ENCODE data around the gene DEGS2. TPM values are rescaled to one million over a fixed set of nuclear protein-coding genes. Genes with fewer than 3 reads are reported as not detected.

The DEGS2 gene
- total RNA-seq, 1 donor from 2014 or later = 0.06 TPM

DNA sequence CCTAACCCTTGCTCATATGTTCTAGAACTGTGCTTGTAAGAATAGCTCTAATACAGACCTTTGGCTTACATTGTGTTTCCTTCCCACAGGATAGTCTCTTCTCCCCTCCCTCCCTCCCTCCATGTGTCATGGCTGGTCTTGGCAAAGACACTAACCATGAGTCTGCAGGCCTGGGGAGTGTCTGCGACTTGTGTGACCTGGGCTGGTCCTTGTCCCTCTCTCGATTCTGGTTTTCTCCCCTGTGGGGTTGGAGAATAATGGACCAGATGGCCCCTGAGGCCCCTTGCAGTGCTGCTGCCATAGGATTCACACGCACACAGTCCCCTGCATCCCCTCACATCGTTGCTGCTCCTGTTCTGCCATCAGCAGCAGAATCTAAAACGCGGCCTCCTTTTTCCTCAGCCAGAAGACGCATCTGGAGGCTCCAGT is 30.3 kb downstream of the DEGS2 start:
- DNase-seq (ENCODE audit: low read depth) = no peak
- TF ChIP-seq, protein P1, sequence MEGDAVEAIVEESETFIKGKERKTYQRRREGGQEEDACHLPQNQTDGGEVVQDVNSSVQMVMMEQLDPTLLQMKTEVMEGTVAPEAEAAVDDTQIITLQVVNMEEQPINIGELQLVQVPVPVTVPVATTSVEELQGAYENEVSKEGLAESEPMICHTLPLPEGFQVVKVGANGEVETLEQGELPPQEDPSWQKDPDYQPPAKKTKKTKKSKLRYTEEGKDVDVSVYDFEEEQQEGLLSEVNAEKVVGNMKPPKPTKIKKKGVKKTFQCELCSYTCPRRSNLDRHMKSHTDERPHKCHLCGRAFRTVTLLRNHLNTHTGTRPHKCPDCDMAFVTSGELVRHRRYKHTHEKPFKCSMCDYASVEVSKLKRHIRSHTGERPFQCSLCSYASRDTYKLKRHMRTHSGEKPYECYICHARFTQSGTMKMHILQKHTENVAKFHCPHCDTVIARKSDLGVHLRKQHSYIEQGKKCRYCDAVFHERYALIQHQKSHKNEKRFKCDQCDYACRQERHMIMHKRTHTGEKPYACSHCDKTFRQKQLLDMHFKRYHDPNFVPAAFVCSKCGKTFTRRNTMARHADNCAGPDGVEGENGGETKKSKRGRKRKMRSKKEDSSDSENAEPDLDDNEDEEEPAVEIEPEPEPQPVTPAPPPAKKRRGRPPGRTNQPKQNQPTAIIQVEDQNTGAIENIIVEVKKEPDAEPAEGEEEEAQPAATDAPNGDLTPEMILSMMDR (conservative IDR thresholded peaks at IDR 0.05; ENCODE audit: low read depth, low read length) = no peak
- no peak overlapping the region for H3K4me3 ChIP-seq (ENCODE audit: low read depth, low read length)

GRCh38 chr14:100128688-100129087 is 30.8 kb downstream of the DEGS2 start:
- no peak for DNase-seq (ENCODE audit: low read depth)
- TF ChIP-seq, protein P1 (conservative IDR thresholded peaks at IDR 0.05; ENCODE audit: low read depth, low read length) = no peak
- H3K4me3 ChIP-seq (ENCODE audit: low read depth, low read length) = no peak overlapping the region

DNA sequence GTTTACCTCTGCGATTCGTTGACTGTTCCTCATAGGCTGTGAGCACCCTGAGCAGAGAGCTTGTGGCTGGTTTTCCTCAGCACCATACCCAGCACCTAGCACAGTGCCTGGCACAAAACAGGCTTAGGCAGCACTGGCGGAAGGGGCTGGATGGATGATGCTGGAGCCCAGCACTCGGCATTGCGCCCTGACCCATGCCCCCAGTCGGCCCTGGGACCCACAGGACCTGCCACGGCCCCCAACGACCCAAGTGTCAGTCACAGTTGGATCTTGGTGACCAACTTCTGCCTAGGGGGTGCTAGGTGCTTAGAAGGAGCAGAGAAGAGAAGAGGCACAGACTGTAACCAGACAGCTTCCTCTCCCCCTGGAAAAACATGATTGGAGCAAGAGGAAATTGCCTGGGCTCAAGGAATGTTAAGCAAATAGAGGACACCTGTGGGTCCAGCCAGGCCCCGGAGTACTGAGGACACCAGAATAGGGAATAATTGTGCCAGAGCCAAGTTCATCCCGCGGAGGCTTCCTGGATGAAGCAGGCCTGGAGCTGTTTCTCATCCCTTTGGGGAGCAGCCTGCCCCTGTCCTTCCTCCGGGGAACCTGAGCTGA is 31.5 kb downstream of the DEGS2 start:
- H3K4me3 ChIP-seq (ENCODE audit: low read depth, low read length) = no peak overlapping the region
- no peak for DNase-seq (ENCODE audit: low read depth)
- TF ChIP-seq, protein P1 (conservative IDR thresholded peaks at IDR 0.05; ENCODE audit: low read depth, low read length) = no peak

DNA sequence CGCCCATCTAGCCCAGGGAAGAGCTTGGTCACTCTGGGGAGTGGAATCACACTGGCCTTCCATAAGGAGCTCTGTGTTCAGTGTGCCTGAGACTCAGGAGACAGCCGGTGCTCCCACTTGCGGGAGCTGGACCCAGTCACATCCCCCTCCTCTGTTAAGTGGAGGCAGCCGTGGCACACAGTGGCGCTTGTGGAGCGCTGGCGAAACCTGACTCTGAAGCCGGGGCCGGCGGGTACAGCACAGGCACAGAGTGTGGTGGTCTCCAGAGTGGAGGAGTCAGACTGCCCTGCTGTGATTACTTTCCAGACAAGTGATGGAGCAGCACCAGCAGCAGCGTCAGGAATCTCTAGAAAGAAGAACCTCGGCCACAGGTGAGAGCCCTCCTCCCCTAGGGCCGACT is 33.0 kb downstream of the DEGS2 start:
- TF ChIP-seq, protein P1 (conservative IDR thresholded peaks at IDR 0.05; ENCODE audit: low read depth, low read length) = no peak
- no peak overlapping the region for H3K4me3 ChIP-seq (ENCODE audit: low read depth, low read length)
- DNase-seq (ENCODE audit: low read depth) = no peak

GRCh38 chr14:100124551-100125088 is 34.8 kb downstream of the DEGS2 start:
- TF ChIP-seq, protein P1 (conservative IDR thresholded peaks at IDR 0.05; ENCODE audit: low read depth, low read length) = no peak
- H3K4me3 ChIP-seq (ENCODE audit: low read depth, low read length) = no peak overlapping the region
- no peak for DNase-seq (ENCODE audit: low read depth)

DNA sequence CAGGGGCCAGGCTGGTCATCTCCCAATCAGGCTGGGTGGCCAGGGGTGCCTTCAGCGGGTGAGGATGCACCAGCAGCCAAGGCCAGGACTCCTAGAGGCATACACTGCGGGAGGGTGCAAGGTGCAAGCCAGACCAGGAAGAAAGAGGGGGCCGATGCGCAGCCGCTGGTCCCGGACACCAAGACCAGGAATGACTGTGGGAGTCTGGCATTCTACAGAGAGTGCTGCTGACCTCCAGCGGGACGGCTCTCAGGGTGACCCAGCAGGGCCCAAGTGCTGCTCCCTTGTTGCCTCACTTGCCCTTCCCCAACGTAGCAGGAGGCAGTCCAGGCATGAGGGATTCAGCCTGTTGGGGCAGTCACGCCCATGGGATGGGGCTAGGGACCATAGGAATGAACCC is 35.8 kb downstream of the DEGS2 start:
- TF ChIP-seq, protein P1 (conservative IDR thresholded peaks at IDR 0.05; ENCODE audit: low read depth, low read length) = no peak
- H3K4me3 ChIP-seq (ENCODE audit: low read depth, low read length) = no peak overlapping the region
- DNase-seq (ENCODE audit: low read depth) = no peak
